GM10248 (cell line): ENCODE data around the gene GRHPR.
A peak's percentile ranks its signal among the peaks of the same experiment; 100 is the strongest.
"Not testable (repeated sequence)": the region's sequence is repeated elsewhere in the genome, so short reads cannot be mapped to it uniquely, and the experiment has no call there.

Experiments used
- CTCF ChIA-PET: fragments of 300-600 bp; sonication (Branson Sonifier 250); formaldehyde crosslinking; extraction: SDS; loops from one replicate; lab custom pipeline; 2021; ENCODE audit warnings: antibody characterized with exemption; lab: Yijun Ruan, JAX
- POLR2A ChIA-PET: fragments of 350-650 bp; sonication (Branson Sonifier 250); formaldehyde crosslinking; extraction: SDS; loops from one replicate; lab custom pipeline; 2020; ENCODE audit warnings: antibody characterized with exemption; lab: Yijun Ruan, JAX
- DNase-seq: peaks from one replicate; pipeline ENCODE4 v3.0.0; 2012; ENCODE audit errors: extremely low spot score
- CTCF ChIP-seq: IDR thresholded peaks from 2 replicates; pipeline ENCODE4 v1.5.1; 2012; ENCODE audit warnings: mild to moderate bottlenecking, low read depth; ENCODE audit errors: extremely low read depth, missing control alignments, control extremely low read depth

GRHPR gene

GRCh38 chr9:37476930-37477329 is 54.4 kb downstream of the GRHPR start:
- no peak for TF ChIP-seq CTCF
- ChIA-PET POLR2A (no interaction called here), CTCF (no interaction called here)
- no peak for DNase-seq

- POLR2A ChIA-PET, CTCF ChIA-PET, DNase-seq: not testable (repeated sequence)
These were observed 54.9 kb downstream of the GRHPR start for GRCh38 chr9:37477443-37477842.

GRCh38 chr9:37477987-37478619 is 55.6 kb downstream of the GRHPR start:
- CTCF ChIA-PET = interaction anchor here (1.8 kb wide), 1 partner anchor 20 kb away, joined by 5 read pairs; no protein-coding TSS in a partner anchor
- DNase-seq, POLR2A ChIA-PET: not testable (repeated sequence)

GRCh38 chr9:37480759-37481158 is 58.3 kb downstream of the GRHPR start:
- DNase-seq = no peak
- TF ChIP-seq CTCF = no peak
- ChIA-PET CTCF (interaction anchor here (0.6 to 2.3 kb wide), 16 partner anchors 10 to 606 kb away, joined by 3 to 13 read pairs (median 3); partner anchors contain the start of genes FBXO10 and ZBTB5), POLR2A (no interaction called here)

GRCh38 chr9:37485389-37486255 is 63.1 kb downstream of the GRHPR start, which contains the start of gene POLR1E:
TSS of gene POLR1E (plus strand) at chr9:37485948. CDS start at chr9:37486048, 100 bp downstream.
- peak; percentile 100 for DNase-seq
- ChIA-PET POLR2A (interaction anchor here (0.5 to 1.9 kb wide), 5 partner anchors 16 to 449 kb away, joined by 3 to 4 read pairs (median 3); no protein-coding TSS in a partner anchor), CTCF (interaction anchor here (0.8 to 1.5 kb wide), 5 partner anchors 9 to 757 kb away, joined by 3 to 5 read pairs (median 4); no protein-coding TSS in a partner anchor)
- TF ChIP-seq CTCF = no peak

GRCh38 chr9:37486256-37486615 is 63.7 kb downstream of the GRHPR start:
- no peak for TF ChIP-seq CTCF
- ChIA-PET POLR2A (interaction anchor here (1.9 kb wide), 1 partner anchor 20 kb away, joined by 4 read pairs; no protein-coding TSS in a partner anchor), CTCF (interaction anchor here (1.0 to 1.8 kb wide), 5 partner anchors 9 to 758 kb away, joined by 3 to 10 read pairs (median 4); no protein-coding TSS in a partner anchor)
- no peak for DNase-seq
